Transverse colon (tissue), 4 donors: ENCODE data around the gene IMMP2L.

Experiments
- CTCF ChIP-seq, 5 experiments: fragments of 200-600 bp in 3 of 5; fragments of 450-650 bp in 2 of 5; sonication (generic) in 3 of 5; IDR thresholded peaks; 1 replicate in 2 of 5; 2 replicates in 3 of 5; pipeline ENCODE4 v1.5.1; 2016 to 2017; ENCODE audit warnings: antibody characterized with exemption in 5 of 5, inconsistent platforms in 3 of 5, mild to moderate bottlenecking in 2 of 5, moderate library complexity in 1 of 5
- EP300 ChIP-seq: sonication (generic); formaldehyde crosslinking; IDR thresholded peaks from one replicate; pipeline ENCODE4 v1.6.1; 2017; ENCODE audit warnings: antibody characterized with exemption, low read depth
- POLR2A ChIP-seq: fragments of 450-650 bp; IDR thresholded peaks from one replicate; pipeline ENCODE4 v1.6.1; 2016; ENCODE audit warnings: antibody characterized with exemption, mild to moderate bottlenecking, moderate library complexity
- POLR2AphosphoS5 ChIP-seq, 3 donors: sonication (generic); formaldehyde crosslinking; IDR thresholded peaks; one replicate each; pipeline ENCODE4 v1.6.1; 2016; ENCODE audit warnings: antibody characterized with exemption in 3 of 3

GRCh38 chr7:111409714-111410422, 152.4 kb downstream of the IMMP2L start:
- TF ChIP-seq CTCF (IDR thresholded peaks at IDR 0.05) (no peak), POLR2A (no peak), EP300 (no peak), POLR2AphosphoS5 (IDR thresholded peaks at IDR 0.05) (no peak)
